Stimulated activated CD4-positive, alpha-beta T cell treated with anti-CD3 and anti-CD28 coated beads, TNF-alpha, amount 100 ng/mL, for 48 hours (primary cell): ENCODE results near the gene LRRIQ1.
"Not testable (repeated sequence)": the region's sequence is repeated elsewhere in the genome, so short reads cannot be mapped to it uniquely, and the experiment has no call there.

ENCODE experiments used
- DNase-seq, 3 donors: peaks; one replicate each; pipeline ENCODE4 v3.0.0-alpha.2; 2020; ENCODE audit warnings: low read depth in 3 of 3

Gene LRRIQ1

DNA sequence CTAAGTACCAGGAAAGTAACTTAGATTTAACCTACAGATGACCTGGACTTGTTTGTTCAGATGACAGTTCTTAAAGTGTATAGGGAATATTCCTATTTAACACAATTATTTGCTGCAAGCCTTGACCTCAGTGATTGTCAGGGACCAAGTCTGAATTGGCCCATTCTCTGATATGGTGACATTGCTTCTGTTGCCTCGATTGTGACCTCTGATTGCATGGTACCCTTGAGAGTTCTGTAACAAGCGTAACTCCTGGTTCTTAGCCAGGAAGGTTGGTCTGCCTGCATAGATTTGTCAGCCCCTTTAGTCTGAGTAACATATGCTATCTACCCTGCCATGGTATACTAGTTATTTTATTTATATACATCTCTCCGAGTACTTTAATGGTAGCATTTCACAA lies 150.1 kb downstream of the LRRIQ1 start:
- no peak for DNase-seq

DNA sequence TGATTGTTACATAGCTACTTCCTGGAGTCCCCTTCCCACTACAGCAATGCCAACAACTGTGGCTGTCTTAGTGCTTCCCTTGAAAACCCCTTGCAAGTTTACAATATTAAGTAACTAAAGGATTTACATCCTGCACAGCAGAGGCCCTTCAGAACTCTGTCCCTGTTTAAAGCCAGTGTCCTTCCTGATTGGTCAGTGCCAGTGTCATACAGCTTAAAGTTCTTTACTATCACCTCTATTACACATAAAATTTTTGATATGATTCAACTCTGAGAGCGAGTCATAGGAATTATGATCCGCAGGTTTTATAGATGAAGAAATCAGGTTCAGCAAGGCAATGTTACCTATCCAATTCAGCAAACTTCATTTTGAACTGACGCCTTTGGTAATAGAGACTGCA lies 152.5 kb downstream of the LRRIQ1 start:
- no peak for DNase-seq

DNA sequence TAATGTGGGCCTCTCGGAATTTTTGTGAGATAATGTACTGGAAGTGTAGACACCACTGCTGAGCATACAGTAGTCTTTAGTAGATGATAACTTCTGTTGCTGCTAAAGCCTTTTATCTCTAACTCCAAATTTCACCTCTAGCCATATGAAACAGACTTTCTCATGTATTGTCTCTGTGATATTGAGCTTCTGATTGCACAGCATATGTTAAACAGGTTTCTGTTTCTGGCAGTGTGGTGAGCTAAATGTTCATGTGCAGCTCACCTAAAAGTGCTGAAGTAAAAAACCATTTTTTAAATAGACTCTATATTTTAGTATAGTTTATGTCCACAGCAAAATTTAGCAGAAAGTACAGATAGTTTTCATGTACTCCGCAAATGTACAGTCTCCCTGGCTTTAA lies 154.6 kb downstream of the LRRIQ1 start:
- DNase-seq, result no peak

GRCh38 chr12:85203809-85204208 lies 167.7 kb downstream of the LRRIQ1 start:
- DNase-seq, result not testable (repeated sequence)

DNA sequence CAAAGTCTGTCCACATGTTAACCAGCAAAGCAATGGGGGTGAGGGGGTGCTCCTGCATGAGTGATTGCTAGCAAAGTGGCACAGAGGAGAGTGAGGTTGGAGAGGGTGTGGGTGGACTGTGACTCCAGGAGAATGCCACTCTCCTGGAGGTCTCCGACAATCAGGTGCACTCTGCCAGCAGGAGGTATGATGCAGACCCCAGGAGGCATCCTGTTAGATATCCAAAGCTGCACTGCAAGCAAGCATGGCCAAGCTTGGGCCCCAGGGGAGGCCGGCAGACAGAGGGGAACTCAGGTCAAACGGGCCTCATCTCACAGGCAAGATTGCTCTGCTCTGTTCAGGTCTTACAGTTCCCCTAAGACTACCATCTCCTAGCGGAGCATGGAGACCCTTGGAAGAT lies 170.4 kb downstream of the LRRIQ1 start:
- DNase-seq, result no peak

DNA sequence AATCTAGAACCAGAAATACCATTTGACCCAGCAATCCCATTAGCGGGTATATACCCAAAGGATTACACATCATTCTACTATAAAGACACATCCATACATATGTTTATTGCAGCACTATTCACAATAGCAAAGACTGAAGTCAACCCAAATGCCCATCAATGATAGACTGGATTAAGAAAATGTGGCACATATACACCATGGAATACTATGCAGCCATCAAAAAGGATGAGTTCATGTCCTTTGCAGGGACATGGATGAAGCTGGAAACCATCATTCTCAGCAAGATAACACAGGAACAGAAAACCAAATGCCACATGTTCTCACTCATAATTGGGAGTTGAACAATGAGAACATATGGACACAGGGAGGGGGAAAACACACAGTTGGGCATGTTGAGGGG lies 188.2 kb downstream of the LRRIQ1 start:
- DNase-seq, result not testable (repeated sequence)

- no peak for DNase-seq
Observed at GRCh38 chr12:85225501-85225900, 189.3 kb downstream of the LRRIQ1 start.

- no peak for DNase-seq
Observed at GRCh38 chr12:85237327-85237726, 201.2 kb downstream of the LRRIQ1 start.

- DNase-seq, result no peak
Observed at GRCh38 chr12:85244561-85244960, 208.4 kb downstream of the LRRIQ1 start.

DNA sequence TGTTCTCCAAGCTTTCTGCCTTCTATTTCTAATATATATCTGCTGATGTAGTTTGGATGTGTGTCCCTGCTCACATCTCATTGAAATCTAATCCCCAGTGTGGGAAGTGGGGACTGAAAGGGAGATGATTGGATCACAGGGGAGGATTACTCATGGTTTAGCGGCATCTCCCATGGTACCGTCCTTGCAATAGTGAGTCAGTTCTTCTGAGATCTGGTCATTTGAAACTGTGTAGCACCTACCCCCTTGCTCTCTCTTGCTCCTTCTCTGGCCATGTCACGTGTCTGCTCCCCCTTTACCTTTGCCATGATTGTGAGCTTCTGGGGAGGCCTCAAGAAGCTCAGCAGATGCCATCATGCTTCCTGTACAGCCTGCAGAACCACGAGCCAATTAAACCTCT lies 217.7 kb downstream of the LRRIQ1 start:
- DNase-seq, result no peak

DNA sequence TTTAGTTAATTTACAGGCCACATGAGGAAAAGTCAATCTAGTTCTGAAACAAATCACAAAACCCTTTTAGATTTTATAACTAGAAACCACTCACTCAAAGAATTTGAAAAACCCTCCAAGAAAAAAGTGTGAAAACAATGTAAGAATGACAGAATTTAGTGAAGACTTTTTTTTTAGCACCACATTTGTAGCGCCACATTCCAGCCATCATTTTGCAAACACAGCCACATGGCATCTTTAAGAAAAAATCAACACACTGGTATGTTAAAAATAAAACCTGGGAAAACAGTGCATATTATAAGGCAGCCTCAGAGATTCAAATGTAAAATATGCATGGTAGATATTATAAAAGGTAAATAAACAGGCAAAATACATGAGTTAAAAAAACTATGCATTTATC lies 221.5 kb downstream of the LRRIQ1 start:
- no peak for DNase-seq

GRCh38 chr12:85260447-85260846 lies 224.3 kb downstream of the LRRIQ1 start:
- DNase-seq, result no peak

- DNase-seq, result no peak
Observed at GRCh38 chr12:85260896-85261295, 224.7 kb downstream of the LRRIQ1 start.

DNA sequence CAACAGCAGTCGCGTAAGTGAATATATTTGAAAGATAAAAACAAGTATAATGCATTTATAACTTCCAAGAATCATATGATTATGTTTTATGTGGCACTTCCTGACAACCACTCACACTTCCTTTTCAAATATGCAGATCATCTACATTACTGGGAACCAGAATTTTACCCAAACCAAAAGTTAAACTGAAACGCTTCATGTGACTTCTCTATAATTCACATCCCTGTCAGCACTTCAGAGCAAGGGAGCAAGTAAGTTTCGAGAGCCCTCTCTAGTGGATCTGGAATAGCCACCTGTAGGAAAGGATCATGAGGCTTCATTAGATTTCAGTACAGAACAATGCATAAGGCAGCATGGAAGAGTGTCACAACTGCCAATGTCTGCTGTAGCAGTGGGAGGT lies 230.2 kb downstream of the LRRIQ1 start:
- no peak for DNase-seq

DNA sequence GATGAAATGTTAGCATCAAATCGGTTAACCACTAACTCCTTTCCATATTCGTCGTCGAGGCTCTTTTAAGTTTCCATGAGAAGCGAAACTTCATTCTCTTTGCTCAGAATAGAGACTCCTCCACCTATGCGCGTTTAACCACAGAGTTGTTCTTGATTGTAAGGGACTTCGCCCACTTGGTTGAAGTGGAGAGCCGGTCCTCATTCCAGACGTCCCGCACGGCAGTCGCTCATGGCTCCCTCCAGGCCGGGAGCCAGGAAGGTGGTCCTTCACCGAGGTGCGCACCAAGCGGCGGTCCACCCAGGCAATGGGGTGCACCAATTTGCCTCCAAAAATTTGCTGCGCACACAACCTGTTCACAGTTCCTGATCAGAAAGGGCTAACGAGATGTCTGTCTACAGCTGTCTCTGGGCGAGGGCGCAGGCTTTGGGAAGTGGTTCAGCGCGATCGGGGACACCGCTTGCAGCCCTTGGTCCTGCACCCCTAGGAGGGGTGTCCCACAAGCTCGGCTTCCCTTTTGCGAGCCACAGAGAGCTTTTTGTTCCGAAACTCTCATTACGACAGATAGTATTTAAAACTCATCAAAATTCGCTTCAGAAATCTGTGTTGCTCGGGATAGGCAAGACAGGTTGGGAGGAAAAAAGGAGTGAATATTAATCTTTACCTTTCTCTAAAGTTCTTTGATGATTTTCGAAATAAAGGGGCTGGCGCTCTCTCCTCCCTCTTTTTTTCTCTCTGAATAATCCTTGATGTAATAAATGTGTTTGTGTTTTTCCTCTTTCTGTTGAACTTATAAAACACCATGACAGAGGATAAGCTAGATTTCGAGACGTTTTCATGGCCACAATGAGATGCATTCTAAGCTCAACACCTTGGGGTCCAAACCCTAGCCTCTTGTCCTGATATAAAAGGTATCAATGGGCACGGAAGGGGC lies 237.5 kb downstream of the LRRIQ1 start:
- no peak for DNase-seq

DNA sequence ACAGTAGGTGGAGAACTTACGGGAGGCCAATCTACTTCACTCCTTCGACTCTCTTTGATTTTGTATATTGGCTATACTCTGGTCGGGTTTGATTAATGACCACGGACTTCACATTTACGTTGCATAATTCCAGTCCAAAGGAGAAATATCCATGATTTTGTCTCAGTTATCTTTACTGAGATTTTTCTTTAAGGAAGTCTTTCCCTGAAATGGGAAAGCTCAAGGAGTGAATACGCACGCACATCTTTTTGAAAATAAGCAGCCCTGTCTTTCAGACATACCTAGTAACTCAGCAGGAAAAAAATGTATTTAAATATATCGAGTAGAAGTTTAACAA lies 238.1 kb downstream of the LRRIQ1 start:
- DNase-seq, result no peak

- DNase-seq, result no peak
Observed at GRCh38 chr12:85275374-85275773, 239.2 kb downstream of the LRRIQ1 start.

DNA sequence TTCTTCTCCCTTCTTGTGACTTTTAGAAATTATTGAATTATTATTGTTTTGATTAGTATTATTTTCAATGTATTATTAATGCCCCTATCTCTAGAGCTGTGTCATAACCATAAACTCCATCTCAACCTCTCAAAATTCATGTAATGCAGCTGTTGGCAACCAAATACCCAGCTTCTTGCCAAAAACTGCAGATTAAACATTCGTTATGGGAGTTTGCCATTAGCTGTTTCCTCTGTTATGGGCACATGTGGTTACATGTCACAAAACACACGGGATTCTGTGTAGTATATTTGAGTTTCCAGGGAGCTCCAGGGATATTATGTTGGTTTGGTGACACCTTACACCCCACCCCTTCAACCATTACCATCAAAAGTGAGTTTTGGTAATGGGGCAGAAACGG lies 241.0 kb downstream of the LRRIQ1 start:
- no peak for DNase-seq

GRCh38 chr12:85277900-85278597 lies 241.9 kb downstream of the LRRIQ1 start:
- no peak for DNase-seq

DNA sequence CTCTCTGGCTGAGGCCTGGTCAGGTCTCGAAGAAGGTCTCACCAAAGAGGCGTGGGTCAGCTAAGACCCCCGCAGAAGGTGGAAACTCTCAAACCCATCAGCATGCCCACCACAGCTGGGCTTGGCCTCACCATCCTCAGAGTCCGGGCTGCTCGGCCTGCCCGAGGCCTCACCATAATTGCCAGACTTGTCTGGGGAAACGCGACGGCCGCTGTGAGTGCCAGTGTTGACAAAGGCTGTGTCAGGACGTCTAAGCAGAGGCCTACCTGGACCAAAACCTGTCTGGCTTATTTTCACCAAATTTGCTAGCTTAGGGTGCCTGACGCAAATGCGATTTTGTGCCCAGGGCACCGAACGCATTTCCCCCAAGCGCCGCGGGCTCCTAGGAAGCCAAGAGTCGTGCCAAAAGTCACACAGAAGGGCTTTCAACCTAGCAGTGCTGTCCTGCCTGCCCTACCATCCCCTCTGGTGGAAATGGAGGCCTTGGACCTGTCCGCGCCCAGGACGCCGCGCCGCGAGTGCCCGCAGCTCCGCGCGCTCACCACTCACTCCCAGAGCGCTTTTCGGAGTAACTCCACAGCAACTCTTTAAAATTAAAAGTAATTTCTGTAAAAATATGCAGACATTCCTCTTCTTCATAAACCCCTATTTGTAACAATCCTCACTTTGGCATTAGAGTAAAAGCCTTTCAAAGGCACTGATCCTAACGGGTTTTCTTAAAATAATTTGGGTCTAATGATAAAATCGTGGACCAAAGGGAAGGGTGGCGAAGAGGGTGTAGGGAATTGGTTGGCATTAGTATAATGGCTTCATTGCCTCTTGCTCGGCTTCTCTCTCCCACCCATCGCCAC lies 242.7 kb downstream of the LRRIQ1 start:
- no peak for DNase-seq

GRCh38 chr12:85279449-85280164 lies 243.5 kb downstream of the LRRIQ1 start:
- no peak for DNase-seq
